ENCODE data around the gene FYB2. TPM values are rescaled to one million over a fixed set of nuclear protein-coding genes. Genes with fewer than 3 reads are reported as not detected.

Gene FYB2, protein sequence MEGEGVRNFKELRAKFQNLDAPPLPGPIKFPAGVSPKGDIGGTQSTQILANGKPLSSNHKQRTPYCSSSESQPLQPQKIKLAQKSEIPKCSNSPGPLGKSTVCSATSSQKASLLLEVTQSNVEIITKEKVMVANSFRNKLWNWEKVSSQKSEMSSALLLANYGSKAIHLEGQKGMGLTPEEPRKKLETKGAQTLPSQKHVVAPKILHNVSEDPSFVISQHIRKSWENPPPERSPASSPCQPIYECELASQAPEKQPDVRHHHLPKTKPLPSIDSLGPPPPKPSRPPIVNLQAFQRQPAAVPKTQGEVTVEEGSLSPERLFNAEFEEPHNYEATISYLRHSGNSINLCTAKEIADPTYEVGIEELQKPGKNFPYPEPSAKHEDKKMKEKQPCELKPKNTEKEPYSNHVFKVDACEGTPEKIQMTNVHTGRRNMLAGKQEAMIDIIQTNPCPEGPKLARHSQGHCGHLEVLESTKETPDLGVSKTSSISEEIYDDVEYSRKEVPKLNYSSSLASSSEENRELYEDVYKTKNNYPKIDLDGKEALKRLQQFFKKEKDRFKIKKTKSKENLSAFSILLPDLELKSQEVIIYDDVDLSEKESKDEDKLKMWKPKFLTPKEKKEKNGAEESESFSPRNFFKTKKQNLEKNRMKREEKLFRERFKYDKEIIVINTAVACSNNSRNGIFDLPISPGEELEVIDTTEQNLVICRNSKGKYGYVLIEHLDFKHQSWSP
- polyA plus RNA-seq (ENCODE audit: insufficient read length) = 0.90 TPM
- long read RNA-seq, donor 1 = 0 reads
- long read RNA-seq, donor 2 = 0 reads
- long read RNA-seq, donor 3 = 0 reads
- long read RNA-seq, donor 4 = 0 reads
- long read RNA-seq, donor 5 = 0 reads
- long read RNA-seq, donor 6 = 0 reads
- long read RNA-seq, donor 7 = 0 reads
- long read RNA-seq, donor 8 = 0 reads

DNA sequence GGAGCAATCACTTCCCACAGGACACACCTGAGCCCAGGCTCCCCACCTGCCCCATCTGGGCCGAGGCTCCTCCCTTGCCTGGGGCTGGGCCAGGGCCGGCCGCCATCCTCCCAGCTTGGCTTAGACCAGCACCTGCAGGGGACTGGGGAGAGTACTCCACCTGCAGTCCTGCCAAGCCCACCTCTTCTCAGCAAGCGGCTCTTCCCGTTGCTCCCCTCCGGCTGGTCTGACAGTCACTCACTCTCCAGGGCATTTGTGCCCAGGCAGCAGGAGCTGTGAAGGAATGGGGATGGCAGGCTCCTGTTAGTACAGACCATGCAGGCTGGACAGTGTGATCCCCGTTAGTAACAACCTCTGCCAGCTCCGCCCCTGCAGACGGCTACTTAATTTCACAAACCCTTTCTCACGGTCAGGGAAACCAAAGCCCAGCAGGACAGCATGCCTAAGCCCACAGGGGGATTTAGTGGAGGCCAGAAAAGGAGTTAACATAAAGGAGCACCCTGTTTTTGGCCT is at the start of gene FYB2:
Gene FYB2, minus strand, starts transcription at position 18 of the 513 bp plus-strand sequence. CDS start 114 bp downstream, outside the sequence.
- DNase-seq = no peak

DNA sequence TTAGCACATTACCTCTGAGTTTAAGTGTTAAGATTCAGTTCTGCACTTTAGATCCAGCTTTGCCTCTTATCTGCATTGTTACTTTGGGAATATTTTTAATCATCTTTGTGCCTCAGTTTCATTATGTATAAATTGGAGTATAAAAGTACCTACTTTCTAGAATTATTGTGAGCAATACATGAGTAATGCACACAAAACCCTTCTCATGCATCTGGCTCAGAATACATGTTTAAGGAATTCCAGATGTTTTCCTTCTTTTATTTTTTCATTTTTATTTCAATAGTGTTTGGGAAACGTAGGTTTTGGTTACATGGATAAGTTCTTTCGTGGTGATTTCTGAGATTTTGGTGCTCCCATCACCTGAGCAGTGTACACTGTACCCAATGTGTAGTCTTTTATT is 49.6 kb upstream of the FYB2 start:
- DNase-seq = no peak

DNA sequence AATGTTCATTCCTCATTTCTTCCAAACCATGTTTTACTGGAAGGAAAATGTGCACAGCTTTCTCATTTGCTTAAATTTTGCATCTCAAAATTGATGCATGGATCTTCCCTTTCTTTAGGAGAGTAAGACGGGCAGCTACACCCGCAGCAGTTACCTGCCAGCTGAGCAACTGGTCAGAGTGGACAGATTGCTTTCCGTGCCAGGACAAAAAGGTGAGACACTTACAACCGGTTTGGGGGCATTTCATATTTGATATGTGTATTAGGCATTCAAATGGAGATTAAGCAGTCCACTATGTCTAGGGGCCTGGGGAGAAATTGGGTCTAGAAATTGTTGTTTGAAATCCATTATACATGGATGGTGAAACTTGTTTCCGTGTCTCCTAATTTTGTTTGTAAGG is 48.3 kb upstream of the FYB2 start:
- no peak for DNase-seq

DNA sequence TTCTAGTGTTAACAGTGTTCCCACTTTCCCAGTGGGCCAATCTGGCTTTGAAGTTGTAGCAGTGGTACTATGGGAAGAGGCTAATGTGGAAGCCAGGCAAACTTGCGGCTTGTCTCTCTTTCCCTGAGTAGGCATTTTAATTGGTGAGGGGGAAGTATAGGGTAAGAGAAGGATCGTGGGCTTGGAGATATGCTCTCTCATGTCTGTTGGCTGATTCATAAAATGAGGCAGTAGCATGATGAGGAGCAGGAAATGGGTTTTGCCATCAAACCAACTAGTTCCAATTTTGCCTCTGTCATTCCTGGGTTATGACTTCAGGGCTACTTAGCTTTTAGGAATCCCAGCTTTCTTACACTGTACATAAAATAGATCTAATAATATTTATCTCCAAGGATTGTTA is 47.5 kb upstream of the FYB2 start:
- DNase-seq = no peak

DNA sequence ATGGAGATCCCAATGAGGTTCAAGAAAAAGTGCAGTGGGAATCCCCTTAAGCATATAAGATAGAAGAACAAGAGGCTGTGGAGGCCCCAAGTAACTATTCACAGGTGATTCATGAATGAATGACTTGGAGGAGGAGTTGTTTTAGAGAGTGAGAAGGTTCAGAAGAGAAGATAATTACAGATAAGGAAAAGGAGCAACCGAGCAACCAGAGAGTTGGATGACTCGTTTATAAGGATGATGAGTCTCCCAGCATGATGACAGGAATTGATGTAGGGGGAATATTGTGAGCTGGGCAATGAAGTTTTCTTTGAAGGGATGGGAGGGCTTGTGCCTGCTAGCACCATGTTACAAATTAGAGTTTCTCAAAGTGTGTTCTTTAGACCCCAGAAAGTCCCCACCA is 45.2 kb upstream of the FYB2 start:
- no peak for DNase-seq

DNA sequence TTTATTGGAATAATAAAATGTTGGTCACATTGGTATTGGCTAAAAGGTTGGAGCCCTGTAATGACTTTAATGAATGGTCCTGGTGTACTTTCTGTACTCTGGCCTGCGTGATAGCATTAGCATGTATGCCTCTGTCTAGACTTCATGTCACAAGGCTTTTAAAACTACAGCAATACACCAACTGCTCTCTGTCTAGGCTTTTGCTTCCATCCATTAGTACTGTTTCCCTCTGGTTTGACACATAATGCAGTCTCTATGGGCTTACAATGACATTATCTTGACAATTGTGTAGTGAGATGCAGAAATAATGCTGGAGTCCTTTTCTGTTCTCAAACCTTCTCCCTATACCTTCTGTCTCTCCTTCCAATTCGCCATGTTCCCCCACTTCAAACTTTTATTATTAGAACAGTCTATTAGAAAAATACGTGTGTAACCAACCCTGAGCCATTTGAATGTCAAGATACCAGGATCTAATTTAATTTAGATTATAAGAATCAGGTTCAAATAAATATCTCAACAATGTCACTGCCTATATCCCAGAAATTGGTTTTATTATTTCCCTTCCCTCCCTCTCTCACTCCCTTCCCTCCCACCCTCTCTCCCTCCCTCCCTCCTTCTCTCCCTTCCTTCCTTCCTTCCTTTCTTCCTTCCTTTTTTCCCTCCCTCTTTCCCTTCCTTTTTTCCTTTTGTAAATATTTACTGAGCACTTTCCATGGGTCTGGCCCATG is 44.2 kb upstream of the FYB2 start:
- no peak for DNase-seq

DNA sequence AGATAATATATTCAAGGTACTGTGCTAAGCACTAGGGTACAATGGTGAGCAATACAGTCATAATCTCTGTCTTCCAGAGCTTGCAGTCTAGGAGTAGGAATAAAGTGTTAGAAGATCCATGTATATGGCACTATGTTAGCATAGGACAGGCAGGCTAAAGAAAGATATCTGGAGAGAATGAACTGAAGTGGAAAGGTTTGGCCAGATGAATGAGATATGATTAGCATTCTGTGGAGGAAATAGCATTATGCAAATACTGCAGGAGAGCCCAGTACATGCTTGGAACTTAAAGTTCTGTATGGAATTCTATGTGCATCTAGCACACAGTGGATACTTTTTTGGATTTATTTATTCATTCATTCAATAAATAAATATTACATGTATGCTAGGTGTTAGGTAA is 40.1 kb upstream of the FYB2 start:
- DNase-seq = no peak

DNA sequence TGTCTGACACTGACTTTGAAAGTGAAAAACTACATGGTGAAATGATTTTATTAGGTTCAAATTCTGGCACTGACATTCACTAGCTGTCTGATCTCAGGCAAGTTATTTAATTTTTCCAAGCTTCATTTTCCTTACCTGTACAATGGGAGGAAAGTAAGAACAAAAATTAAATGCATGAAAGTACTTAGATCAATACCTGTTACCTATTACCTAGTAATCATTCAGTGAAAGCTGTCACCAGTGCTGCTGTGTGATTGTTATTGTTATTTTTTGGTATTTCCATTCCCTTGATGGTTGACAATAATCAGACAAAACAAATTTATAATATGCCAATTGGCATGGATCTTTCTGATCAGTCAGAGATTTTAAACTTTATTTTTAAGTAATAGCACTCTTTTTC is 37.0 kb upstream of the FYB2 start:
- no peak for DNase-seq

DNA sequence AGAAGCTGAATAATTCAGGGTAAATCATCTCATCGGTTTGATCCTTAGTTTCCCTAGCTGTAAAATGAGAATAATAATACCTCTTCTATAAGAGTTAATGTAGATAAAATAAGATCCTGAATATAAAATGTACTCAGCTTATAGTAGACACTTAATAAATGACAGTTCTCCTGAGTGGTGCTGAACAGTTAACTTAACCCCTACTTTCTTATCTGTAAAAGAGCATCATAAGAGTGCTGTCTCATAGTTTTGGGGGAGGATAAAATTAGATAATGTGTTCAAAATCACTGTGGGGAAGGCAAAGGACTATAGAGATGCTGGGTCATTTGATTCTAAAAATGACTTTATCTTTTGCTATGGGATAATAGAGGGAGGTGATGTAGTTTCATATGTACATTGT is 36.0 kb upstream of the FYB2 start:
- DNase-seq = no peak

DNA sequence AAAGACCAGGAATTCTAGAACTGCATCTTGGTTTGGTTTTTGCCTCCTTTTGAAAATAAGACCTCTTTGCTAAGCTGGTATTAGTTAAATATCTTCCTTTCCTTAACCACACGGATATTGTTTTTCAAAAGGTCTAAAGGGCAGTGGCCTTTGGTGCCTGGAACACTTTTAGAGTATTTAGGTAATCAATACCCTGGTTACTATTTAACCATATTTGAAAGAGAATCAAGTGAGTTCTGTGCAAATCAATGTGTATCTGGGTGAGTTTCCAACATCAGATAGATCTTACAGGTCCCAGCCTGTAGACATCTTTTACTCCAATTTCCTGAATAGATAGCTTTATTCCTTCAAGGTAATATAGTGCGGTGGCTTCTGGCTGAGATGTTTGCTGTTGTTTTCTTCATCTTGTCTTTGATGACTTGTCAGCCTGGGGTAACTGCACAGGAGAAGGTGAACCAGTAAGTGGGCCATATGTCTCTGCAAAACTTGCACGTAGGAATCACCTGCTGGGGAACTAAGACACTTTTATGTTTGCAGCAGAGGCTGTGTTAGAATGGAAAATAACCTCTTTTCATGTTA is 35.4 kb upstream of the FYB2 start, which contains the start of gene C8A:
Gene C8A, plus strand, starts transcription at position 277 of the 579 bp plus-strand sequence. Its CDS starts 105 bp downstream, at position 382.
- DNase-seq = no peak

DNA sequence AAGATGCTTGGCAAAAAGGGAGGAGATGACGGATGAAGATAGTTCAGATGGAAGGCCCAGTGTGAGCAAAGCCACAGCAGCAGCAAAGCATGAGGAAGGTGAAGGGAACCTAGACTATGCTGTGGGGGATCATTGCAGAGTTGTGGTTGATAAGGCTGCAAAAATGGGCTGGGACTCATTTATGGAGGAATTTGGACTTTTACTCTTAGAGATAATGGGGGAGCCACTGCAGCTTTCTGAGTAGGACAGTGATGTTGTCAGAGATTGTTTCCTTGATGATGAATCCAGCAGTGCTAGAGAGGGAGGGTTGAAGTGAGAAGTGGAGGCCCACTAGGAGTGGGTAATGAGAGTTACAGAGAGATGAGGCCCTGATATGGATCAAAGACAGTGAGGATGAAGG is 33.3 kb upstream of the FYB2 start:
- no peak for DNase-seq

DNA sequence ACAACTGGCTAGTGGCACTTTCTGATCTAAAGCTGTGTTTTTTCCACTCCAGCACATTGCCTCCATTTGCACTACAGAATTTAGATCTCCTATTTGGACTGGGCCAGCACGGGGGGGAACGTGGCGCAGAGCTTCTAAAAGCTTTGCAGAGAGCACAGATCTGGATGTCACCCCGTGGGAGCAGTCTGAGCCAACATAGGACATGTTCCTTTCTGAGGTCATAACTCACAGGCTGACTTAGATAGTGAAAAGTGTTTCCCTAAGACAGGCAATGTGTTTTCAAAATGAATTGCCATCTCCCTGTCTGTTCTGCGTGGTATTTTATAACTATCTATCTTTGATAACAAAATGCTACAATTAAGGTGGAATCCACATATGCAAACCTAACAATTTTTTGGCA is 31.7 kb upstream of the FYB2 start:
- no peak for DNase-seq

DNA sequence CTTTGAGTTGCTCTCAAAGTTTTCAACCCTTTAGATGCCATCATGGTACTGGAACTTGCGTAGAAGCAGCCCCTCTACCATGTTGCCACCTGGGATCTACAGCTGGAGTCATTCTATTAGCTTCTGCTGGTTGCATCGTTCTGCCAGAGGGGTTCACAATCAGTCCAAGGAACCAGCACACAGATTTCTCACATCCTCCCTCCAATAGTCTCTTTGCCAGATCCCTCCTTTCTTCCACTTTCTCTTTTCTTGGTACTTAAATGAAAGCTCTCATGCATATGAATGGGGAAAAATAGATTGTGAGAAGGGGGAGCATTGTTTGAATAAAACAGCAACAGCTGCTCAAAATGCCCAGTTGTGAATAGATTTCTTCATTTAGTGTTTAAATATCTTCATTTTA is 31.2 kb upstream of the FYB2 start:
- no peak for DNase-seq

DNA sequence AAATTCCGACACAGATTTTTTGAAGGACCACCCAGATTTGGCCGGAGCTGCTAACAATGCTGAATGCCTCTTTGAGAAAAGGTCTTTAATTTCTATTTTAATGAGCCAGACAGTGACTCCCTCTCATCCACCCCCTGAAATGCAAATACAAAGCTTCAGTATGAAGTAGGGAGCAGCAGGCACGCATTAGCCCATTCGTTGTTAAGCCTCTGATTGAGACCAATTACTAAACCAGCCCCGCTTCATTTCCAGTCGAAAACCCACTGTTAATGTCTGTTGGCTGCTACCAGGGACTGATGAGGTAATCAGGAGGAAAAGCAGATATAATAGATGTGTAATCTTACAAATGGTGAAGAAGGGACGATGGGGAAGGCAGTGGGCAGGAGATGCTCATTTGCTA is 30.5 kb upstream of the FYB2 start:
- DNase-seq = no peak

DNA sequence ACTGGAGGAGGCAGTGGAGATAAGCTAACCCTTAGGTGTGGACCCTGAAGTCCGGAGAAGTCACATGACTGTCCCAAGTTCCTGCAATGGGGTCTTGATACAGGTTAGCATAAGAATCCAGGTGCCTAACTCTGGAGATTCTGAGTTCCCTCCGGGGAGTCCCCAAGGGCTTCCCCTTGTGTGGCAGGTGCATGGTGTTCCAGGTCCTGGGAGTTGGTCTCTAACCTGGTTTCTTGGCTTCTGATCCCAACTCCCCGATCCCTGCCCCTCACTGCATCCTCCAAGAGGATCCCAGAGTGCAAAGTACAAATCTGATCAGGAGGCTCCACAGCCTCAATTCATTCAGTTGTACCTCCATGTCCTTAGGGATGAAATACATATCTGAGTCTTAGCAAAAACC is 26.1 kb upstream of the FYB2 start:
- no peak for DNase-seq

DNA sequence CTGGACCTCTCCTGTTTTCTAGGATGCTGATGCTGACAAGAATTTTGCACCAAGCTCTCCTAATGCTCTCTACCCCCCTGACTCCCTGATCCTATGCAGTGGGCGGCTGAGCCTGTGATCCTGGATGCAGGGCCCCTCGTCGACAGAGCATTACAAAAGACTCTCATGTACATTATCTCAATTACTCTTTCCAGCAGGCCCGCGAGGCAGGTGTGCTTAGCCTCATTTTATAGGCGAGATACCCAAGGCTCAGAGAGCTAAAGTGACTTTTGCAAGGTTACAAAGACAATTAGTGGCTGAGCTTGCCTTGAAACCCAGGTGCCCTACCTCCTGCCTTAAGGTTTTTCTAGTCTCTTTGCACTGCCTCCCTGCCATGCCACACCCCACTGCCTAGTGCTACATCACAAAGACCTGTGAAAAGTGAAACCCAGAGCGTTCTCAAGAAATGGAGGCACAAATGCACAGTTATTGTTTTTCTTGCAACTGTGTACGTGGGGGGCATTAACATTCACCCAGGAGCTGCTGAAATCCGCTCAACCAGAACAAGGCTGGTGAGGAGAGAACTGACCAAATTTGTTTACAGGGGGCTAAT is 25.4 kb upstream of the FYB2 start:
- DNase-seq = no peak

DNA sequence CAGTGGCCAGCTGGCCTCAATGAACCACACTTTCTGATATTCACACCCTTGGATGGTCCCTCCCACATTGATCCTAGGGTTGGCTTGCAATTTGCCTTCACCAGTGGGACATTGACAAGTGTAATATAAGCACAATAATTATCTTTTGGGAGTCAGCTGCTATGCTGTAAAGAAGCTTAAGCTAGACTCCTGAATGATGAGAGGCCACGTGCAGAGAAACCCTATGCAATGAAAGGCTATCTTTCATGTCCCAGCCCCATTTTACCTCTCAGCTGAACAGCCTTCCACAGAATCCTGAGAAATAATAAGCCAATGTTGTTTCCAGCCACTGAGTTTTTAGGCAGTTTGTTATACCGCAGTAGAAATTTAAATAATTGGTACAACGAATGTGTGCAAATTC is 24.3 kb upstream of the FYB2 start:
- DNase-seq = no peak

DNA sequence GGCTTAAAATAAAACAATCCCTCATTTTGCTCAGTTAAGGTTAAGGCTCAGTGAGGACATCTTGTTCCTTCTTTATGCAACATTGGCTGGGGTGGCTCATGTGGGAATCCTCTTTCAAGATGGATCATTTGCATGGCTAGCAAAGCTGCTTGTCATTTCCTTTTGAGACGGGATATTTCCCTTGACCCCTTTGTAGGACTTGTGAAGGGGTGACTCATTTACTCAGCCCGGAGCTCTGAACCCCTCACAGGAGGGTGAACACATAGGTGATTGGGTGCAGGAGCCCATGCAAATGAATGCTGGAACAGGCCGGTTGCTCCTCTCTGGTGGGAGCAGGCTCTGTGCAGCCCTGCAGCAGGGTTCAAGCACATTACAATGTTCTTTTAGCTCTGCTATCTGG is 19.6 kb upstream of the FYB2 start:
- no peak for DNase-seq

DNA sequence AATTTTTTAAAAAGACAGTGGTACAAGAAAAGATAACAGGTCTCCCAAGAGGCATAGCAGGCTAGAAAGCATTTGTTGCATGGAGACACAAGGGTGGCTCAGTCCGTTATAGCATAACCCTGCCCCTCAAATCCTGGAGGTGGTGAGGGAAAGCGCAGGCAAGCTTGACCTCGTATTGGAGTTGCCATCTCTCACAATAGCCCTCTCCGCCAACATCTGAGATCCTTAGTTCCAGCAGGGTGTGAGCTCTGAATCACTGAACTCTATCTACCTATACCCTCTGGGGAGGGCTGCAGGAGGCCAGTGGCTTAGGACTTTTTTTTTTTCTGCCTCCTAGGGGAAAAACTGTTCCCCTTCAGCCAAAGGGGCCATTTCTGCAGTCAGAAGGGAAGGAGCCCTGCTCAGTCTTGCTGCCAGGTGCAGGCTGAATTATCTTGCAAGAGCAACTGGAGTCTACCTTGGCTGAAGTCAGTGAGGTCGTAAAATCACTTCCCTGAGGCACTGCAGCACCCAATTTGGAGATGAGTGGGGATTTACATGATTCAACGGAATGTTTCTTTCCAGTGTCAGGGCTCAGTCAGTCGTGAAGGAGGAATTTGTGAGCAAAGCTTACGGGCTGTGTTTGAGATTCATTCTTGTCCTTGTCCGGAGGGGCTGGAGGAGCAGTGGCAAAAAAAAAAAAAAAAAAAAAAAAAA is 18.2 kb upstream of the FYB2 start:
- DNase-seq = peak; percentile 31

DNA sequence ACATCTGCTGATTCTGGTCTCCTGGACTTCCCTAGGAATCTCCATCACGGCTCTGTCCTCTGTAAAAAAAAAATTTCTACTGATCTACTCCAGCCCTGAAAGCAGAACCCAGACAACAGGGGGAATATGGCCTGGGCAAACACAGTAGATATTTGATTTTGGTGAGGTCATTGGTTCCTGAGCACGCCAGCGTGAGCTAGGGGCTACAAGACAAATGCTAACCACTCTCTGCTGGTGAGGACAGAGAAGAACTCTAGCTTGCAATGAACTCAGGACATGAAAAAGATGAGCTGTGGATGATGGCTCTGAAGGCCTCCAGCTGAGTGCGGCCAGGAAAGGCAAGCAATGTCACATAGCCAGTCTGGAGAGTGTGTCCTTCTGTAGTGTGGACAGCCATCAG is 17.2 kb upstream of the FYB2 start:
- no peak for DNase-seq

DNA sequence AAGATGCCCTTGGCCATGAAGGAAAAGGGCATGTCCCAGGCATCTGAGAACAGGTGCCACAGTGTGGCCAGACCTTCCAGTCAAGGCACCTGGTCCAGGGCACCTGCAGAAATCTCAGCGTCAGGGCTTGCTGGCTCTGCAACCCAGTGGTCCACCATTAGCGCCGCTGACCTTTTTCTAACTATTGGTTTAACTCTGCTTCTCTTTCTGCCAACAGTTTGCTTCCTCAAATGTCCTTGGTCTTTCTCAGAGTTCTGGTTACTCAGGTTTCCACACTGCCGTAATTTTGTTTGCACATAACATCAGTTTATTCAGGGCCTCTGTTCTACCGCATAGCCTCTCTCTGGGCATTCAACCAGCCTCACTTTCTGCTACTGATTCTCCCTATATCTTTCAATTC is 16.5 kb upstream of the FYB2 start:
- DNase-seq = no peak

All from left kidney (tissue), 8 donors.